Measurements from ENCODE around the gene ECSIT.

ECSIT gene

DNA sequence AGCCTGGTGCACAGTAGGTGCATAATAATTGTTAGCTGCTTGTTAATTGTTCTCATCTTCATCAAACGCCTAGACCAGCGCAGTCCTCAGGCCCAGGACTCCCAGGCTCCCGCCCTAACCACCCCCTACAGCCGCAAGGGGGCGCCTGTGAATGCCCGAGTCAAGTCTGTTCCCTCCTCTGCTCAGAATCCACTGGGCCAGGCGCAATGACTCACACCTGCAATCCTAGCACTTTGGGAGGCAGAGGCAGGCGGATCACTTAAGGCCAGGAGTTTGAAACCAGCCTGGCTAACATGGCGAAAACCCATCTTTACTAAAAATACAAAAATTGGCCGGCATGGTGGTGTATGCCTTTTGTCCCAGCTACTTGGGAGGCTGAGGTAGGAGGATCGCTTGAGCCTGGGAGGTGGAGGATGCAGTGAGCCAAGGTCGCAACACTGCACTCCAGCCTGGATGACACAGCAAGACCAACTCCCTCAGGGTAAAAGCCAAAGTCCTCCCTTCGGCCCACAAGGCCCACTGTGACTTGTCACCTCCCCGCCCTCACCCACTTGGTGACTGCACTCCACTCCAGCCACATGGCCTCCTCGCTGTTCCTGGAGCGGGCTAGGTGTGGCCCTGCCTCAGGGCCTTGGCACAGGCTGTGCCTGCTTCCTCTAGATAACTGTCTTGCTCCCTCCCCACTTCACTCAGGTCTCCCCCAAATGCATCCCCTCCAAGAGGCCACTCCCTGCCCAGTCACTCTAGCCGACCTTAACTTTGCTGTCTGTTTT is 32.4 kb downstream of the ECSIT start:
- peak; percentile 24 for DNase-seq (ENCODE audit: low read depth, low spot score)
- TF ChIP-seq, protein P1, sequence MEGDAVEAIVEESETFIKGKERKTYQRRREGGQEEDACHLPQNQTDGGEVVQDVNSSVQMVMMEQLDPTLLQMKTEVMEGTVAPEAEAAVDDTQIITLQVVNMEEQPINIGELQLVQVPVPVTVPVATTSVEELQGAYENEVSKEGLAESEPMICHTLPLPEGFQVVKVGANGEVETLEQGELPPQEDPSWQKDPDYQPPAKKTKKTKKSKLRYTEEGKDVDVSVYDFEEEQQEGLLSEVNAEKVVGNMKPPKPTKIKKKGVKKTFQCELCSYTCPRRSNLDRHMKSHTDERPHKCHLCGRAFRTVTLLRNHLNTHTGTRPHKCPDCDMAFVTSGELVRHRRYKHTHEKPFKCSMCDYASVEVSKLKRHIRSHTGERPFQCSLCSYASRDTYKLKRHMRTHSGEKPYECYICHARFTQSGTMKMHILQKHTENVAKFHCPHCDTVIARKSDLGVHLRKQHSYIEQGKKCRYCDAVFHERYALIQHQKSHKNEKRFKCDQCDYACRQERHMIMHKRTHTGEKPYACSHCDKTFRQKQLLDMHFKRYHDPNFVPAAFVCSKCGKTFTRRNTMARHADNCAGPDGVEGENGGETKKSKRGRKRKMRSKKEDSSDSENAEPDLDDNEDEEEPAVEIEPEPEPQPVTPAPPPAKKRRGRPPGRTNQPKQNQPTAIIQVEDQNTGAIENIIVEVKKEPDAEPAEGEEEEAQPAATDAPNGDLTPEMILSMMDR (IDR thresholded peaks at IDR 0.05; ENCODE audit: insufficient read depth, low read length, missing control alignments) = peak; percentile 80
- POLR2A ChIA-PET = no interaction called here
- no peak overlapping the region for H3K4me3 ChIP-seq (ENCODE audit: low read depth, low read length)
- CTCF ChIA-PET = interaction anchor here (0.6 to 4.7 kb wide), 15 partner anchors 8 to 215 kb away, joined by 3 to 55 read pairs (median 5); partner anchors contain the start of gene ECSIT

DNA sequence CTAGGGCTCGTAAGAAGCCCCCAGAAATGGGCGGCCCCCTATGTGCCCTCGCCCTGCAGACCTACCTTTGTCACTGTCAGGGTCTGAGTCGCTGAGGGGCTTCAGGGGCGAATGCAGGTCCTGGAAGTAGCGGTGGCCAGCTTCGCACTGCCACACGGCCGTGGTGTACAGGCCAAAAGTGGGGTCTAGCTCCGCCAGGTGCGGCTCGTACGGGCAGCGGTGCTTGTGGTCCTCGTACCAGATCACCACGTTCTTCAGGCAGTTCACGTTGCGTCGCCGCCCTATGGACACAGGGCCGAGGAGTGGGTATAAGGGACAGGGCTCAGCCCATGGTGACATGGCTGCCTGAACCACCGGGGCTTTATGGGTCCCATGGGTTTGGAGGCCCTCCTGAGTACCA is 33.0 kb downstream of the ECSIT start:
- POLR2A ChIA-PET = no interaction called here
- TF ChIP-seq, protein P1 (IDR thresholded peaks at IDR 0.05; ENCODE audit: insufficient read depth, low read length, missing control alignments) = no peak

DNA sequence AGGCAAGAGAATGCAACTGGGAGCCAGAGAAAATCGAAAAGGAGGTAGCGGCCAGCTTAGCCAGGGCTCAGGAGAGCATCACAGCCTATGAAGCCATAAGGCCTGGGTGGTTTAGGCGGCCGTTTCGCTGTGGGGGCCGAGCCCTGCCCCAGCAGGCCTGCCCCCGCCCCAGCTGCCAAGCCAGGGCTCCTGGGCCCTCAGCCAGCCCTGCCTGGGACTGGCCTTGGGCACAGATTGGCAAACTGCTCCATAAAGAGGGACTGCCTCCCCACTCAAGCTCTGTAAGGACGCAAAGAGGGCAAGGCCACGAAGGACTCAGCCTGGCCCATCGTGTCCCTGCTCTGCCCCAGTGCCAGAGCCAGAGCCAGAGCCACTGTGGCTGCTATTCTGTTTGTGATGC is 33.5 kb downstream of the ECSIT start:
- TF ChIP-seq, protein P1 (IDR thresholded peaks at IDR 0.05; ENCODE audit: insufficient read depth, low read length, missing control alignments) = no peak
- ChIA-PET POLR2A (no interaction called here), CTCF (interaction anchor here (0.9 to 4.7 kb wide), 14 partner anchors 9 to 214 kb away, joined by 3 to 55 read pairs (median 5); no protein-coding TSS in a partner anchor)
- DNase-seq (ENCODE audit: low read depth, low spot score) = no peak
- no peak overlapping the region for H3K4me3 ChIP-seq (ENCODE audit: low read depth, low read length)

More for the DNA sequence above, 33.0 kb downstream of the ECSIT start:
- no peak overlapping the region for H3K4me3 ChIP-seq (ENCODE audit: low read depth, low read length)
- CTCF ChIA-PET = interaction anchor here (0.6 to 4.7 kb wide), 17 partner anchors 8 to 215 kb away, joined by 3 to 55 read pairs (median 5); no protein-coding TSS in a partner anchor
- no peak for DNase-seq (ENCODE audit: low read depth, low spot score)

DNA sequence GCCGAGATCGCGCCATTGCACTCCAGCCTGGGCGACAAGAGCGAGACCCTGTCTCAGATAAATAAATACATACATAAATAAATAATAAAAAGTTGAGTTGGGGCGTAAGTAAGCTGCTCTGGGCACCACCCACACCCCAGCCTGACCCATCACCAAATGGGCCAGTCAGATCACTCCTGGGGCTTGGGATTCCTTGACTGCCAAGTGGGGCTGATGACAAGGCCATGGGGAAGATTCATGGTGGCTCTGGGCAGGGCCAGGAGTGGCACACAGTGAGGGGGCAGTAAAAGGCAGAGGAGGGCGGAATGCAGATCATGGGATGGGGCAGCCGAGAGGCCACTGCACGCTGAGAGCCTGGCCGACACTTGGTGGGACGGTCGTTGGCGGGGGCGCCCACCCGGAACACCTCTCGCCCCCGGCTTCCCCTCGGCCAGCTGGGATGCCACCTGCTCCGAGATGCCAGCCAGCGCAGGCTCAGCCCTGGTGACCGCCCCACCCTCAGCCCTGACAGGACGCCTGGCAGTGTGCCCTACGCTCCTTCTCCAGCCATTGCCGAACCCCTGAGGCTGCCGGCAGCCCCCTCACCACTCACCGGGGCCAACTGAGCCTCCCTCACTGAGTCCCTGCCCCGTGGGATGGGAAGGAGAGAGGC is 34.2 kb downstream of the ECSIT start:
- H3K4me3 ChIP-seq (ENCODE audit: low read depth, low read length) = no peak overlapping the region
- DNase-seq (ENCODE audit: low read depth, low spot score) = no peak
- TF ChIP-seq, protein P1 (IDR thresholded peaks at IDR 0.05; ENCODE audit: insufficient read depth, low read length, missing control alignments) = no peak
- ChIA-PET CTCF (interaction anchor here (0.7 to 4.7 kb wide), 13 partner anchors 9 to 213 kb away, joined by 3 to 55 read pairs (median 5); no protein-coding TSS in a partner anchor), POLR2A (no interaction called here)

DNA sequence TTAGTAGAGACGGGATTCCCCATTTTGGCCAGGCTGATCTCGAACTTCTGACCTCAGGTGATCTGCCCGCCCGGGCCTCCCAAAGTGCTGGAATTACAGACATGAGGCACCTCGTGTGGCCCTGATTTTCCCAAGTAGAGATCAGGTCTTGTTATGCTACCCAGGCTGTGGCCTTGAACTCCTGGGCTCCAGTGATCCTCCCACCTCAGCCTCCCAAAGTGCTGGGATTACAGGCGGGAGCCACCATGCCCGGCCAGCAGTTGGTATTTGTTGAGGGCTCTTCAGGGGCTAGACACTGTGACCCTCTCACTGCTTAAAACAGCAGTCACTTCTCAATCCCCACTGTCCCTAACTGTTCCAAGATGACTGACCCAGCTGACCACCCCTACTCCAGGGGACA is 39.6 kb downstream of the ECSIT start:
- ChIA-PET POLR2A (no interaction called here), CTCF (no interaction called here)
- TF ChIP-seq, protein P1 (IDR thresholded peaks at IDR 0.05; ENCODE audit: insufficient read depth, low read length, missing control alignments) = no peak
- no peak for DNase-seq (ENCODE audit: low read depth, low spot score)
- no peak overlapping the region for H3K4me3 ChIP-seq (ENCODE audit: low read depth, low read length)
